Mesodermal cell (in vitro differentiated cells): Measurements from ENCODE around the gene WNT11.

Source experiments
- H3K27ac ChIP-seq: 2 replicates; pipeline ENCODE4 v1.7.0; 2013; ENCODE audit warnings: mild to moderate bottlenecking, low read depth, low read length, moderate library complexity; ENCODE audit not compliant: severe bottlenecking
- H3K36me3 ChIP-seq: 2 replicates; pipeline ENCODE4 v1.7.1; 2013; ENCODE audit warnings: mild to moderate bottlenecking, low read length, moderate library complexity; ENCODE audit not compliant: control insufficient read depth, insufficient read depth
- H3K4me1 ChIP-seq: one replicate; pipeline ENCODE4 v1.7.1; 2013; ENCODE audit warnings: mild to moderate bottlenecking, low read length; ENCODE audit not compliant: insufficient read depth, control insufficient read depth, poor library complexity, severe bottlenecking
- H3K4me3 ChIP-seq: 2 replicates; pipeline ENCODE4 v1.7.0; 2013; ENCODE audit warnings: low read length, control low read depth, mild to moderate bottlenecking; ENCODE audit not compliant: insufficient read depth, poor library complexity, severe bottlenecking; ENCODE audit errors: extremely low read depth
- H3K9me3 ChIP-seq: 2 replicates; pipeline ENCODE4 v1.7.1; 2013; ENCODE audit warnings: mild to moderate bottlenecking, low read length, moderate library complexity; ENCODE audit not compliant: control insufficient read depth
- WGBS, 2 experiments: methylation state at CpG; one replicate each; pipeline ENCODE4 v1.1.5; 2013; ENCODE audit warnings: missing lambda C conversion rate in 2 of 2; ENCODE audit not compliant: insufficient coverage in 2 of 2; 5-methylcytosine and 5-hydroxymethylcytosine counted together

The WNT11 gene

GRCh38 chr11:76217653-76218160 is 11.4 kb upstream of the WNT11 start:
- no peak overlapping the region for H3K27ac ChIP-seq

GRCh38 chr11:76216536-76217325 is 10.4 kb upstream of the WNT11 start:
- Histone ChIP-seq H3K36me3 (no peaks in the 10 kb centered on the region), H3K4me3 (no peak overlapping the region), H3K9me3 (no peaks in the 10 kb centered on the region), H3K27ac (no peak overlapping the region), H3K4me1 (peaks cover 6% of the 10 kb centered on the region)
- WGBS, 2 experiments: 72 to 78% methylated on average over 3 to 9 of the region's 9 CpGs

More at GRCh38 chr11:76217653-76218160, 11.4 kb upstream of the WNT11 start:
- WGBS, 2 experiments: 83 to 87% methylated on average over 7 to 8 of the region's 8 CpGs
- peaks cover 6% of the 10 kb centered on the region for H3K4me1 ChIP-seq
- H3K36me3 ChIP-seq: no peaks in the 10 kb centered on the region
- no peaks in the 10 kb centered on the region for H3K9me3 ChIP-seq
- no peak overlapping the region for H3K4me3 ChIP-seq

- no peaks in the 10 kb centered on the region for H3K9me3 ChIP-seq
- 81 to 96% methylated on average over 4 to 6 of the region's 6 CpGs for WGBS, 2 experiments
- no peaks in the 10 kb centered on the region for H3K36me3 ChIP-seq
- no peak overlapping the region for H3K27ac ChIP-seq
- H3K4me3 ChIP-seq: no peak overlapping the region
- peaks cover 8% of the 10 kb centered on the region for H3K4me1 ChIP-seq
Observed at GRCh38 chr11:76215941-76216340, 9.6 kb upstream of the WNT11 start.

GRCh38 chr11:76214968-76215548 is 8.8 kb upstream of the WNT11 start:
- WGBS, 2 experiments: 98 to 100% methylated on average over 4 to 5 of the region's 7 CpGs
- Histone ChIP-seq H3K4me3 (no peak overlapping the region), H3K36me3 (no peaks in the 10 kb centered on the region), H3K4me1 (peaks cover 9% of the 10 kb centered on the region), H3K27ac (no peak overlapping the region), H3K9me3 (no peaks in the 10 kb centered on the region)

GRCh38 chr11:76214186-76214585 is 7.9 kb upstream of the WNT11 start:
- no peak overlapping the region for H3K4me3 ChIP-seq
- H3K4me1 ChIP-seq: peaks cover 9% of the 10 kb centered on the region
- no peaks in the 10 kb centered on the region for H3K9me3 ChIP-seq
- H3K27ac ChIP-seq: no peak overlapping the region
- 94 to 96% methylated on average over 2 to 4 of the region's 5 CpGs for WGBS, 2 experiments
- no peaks in the 10 kb centered on the region for H3K36me3 ChIP-seq

- Histone ChIP-seq H3K4me1 (peaks cover 17% of the 10 kb centered on the region), H3K27ac (no peak overlapping the region), H3K9me3 (no peaks in the 10 kb centered on the region), H3K36me3 (no peaks in the 10 kb centered on the region), H3K4me3 (no peak overlapping the region)
- WGBS, 2 experiments: 84 to 90% methylated on average over 5 to 6 of the region's 7 CpGs
Observed at GRCh38 chr11:76212086-76213035, 6.1 kb upstream of the WNT11 start.

- Histone ChIP-seq H3K36me3 (no peaks in the 10 kb centered on the region), H3K4me3 (peak overlapping the region; percentile 58), H3K27ac (no peak overlapping the region), H3K9me3 (no peaks in the 10 kb centered on the region), H3K4me1 (peaks cover 17% of the 10 kb centered on the region)
- 5 to 8% methylated on average over 29 to 32 of the region's 35 CpGs for WGBS, 2 experiments
Observed at GRCh38 chr11:76210931-76211851, 4.9 kb upstream of the WNT11 start.

- H3K9me3 ChIP-seq: no peaks in the 10 kb centered on the region
- peaks cover 16% of the 10 kb centered on the region for H3K4me1 ChIP-seq
- H3K27ac ChIP-seq: no peak overlapping the region
- H3K36me3 ChIP-seq: no peaks in the 10 kb centered on the region
- 1% methylated on average over 84 to 86 of the region's 111 CpGs for WGBS, 2 experiments
- H3K4me3 ChIP-seq: peak overlapping the region; percentile 58
Observed at GRCh38 chr11:76209973-76210930, 4.0 kb upstream of the WNT11 start.

- WGBS, 2 experiments: 1 to 2% methylated on average over 42 to 46 of the region's 61 CpGs
- Histone ChIP-seq H3K27ac (no peak overlapping the region), H3K4me1 (peaks cover 15% of the 10 kb centered on the region), H3K9me3 (no peaks in the 10 kb centered on the region), H3K36me3 (no peaks in the 10 kb centered on the region), H3K4me3 (peak overlapping the region; percentile 58)
Observed at GRCh38 chr11:76209375-76209972, 3.2 kb upstream of the WNT11 start.
